Suprapubic skin (tissue), 3 donors: Measurements from ENCODE around the gene DNHD1.

Source experiments
- POLR2A ChIP-seq, 2 donors: fragments of 450-650 bp; IDR thresholded peaks; one replicate each; pipeline ENCODE4 v1.6.1; 2017; ENCODE audit warnings: antibody characterized with exemption in 2 of 2, mild to moderate bottlenecking in 2 of 2, moderate library complexity in 2 of 2
- TF ChIP-seq, protein P1 (sequence below), 2 donors: fragments of 200-600 bp in 1 of 2; fragments of 450-650 bp in 1 of 2; sonication (generic) in 1 of 2; IDR thresholded peaks; one replicate each; pipeline ENCODE4 v1.5.1; 2016 to 2019; ENCODE audit warnings: antibody characterized with exemption in 2 of 2, mild to moderate bottlenecking in 1 of 2, moderate library complexity in 1 of 2

DNA sequence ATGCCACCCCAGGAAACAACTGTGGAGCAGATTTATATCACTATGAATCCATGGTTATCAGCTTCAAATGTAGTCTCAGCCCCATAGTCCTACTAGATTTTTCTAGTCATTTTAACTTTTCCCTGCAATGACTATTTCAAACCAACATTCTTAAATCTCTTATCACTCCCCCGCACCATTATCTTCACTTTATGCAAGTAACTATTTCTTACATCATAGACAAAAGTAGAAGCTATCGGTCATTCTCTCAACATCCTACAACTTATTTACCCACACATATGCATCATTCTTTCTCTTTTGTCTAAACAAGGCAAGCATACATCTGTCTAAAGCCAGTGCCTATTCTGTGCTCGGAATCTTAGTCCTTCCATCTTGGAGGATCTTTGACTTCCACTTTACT is 11.4 kb upstream of the DNHD1 start:
- TF ChIP-seq, protein P1, sequence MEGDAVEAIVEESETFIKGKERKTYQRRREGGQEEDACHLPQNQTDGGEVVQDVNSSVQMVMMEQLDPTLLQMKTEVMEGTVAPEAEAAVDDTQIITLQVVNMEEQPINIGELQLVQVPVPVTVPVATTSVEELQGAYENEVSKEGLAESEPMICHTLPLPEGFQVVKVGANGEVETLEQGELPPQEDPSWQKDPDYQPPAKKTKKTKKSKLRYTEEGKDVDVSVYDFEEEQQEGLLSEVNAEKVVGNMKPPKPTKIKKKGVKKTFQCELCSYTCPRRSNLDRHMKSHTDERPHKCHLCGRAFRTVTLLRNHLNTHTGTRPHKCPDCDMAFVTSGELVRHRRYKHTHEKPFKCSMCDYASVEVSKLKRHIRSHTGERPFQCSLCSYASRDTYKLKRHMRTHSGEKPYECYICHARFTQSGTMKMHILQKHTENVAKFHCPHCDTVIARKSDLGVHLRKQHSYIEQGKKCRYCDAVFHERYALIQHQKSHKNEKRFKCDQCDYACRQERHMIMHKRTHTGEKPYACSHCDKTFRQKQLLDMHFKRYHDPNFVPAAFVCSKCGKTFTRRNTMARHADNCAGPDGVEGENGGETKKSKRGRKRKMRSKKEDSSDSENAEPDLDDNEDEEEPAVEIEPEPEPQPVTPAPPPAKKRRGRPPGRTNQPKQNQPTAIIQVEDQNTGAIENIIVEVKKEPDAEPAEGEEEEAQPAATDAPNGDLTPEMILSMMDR (IDR thresholded peaks at IDR 0.05), result no peak
- no peak for TF ChIP-seq POLR2A (IDR thresholded peaks at IDR 0.05)
